IMR-90 (cell line): ENCODE measurements around the gene ZNF583. TPM values are rescaled to one million over a fixed set of nuclear protein-coding genes. Genes with fewer than 3 reads are reported as not detected.

Experiments used
- ATAC-seq: fragments of 200-7000 bp; cut with Tn5 transposase; 2 replicates; pipeline ENCODE4 v1.9.1; 2020; ENCODE audit warnings: low read depth, mild to moderate bottlenecking, moderate library complexity
- BruUV-seq: library from RNA; stranded (reverse); fragments of 400-500 nt; replicated peaks from 2 replicates; lab custom pipeline; 2021; lab: Mats Ljungman, UMichigan
- CTCF ChIA-PET: fragments of 300-600 bp; formaldehyde crosslinking; extraction: SDS; loops from one replicate; lab custom pipeline; 2021; ENCODE audit warnings: antibody characterized with exemption; lab: Yijun Ruan, JAX
- POLR2A ChIA-PET: fragments of 300-600 bp; sonication (Branson Sonifier 250); formaldehyde crosslinking; loops from one replicate; lab custom pipeline; 2022; ENCODE audit warnings: antibody characterized with exemption; ENCODE audit not compliant: unreplicated experiment; lab: Charles Lee
- DNase-seq: peaks from one replicate; pipeline ENCODE4 v3.0.0; 2013
- H2AFZ ChIP-seq: replicated peaks from 2 replicates; pipeline ENCODE3; 2013; ENCODE audit warnings: low read length, mild to moderate bottlenecking; ENCODE audit not compliant: poor library complexity
- H2AK5ac ChIP-seq: 2 replicates; pipeline ENCODE4 v1.6.1; 2013; ENCODE audit warnings: low read depth, low read length, inconsistent platforms
- H2AK9ac ChIP-seq: replicated peaks from 2 replicates; pipeline ENCODE3; 2013; ENCODE audit warnings: mild to moderate bottlenecking, low read depth, low read length, moderate library complexity; ENCODE audit not compliant: poor library complexity
- H2BK120ac ChIP-seq: 2 replicates; pipeline ENCODE4 v1.6.1; 2013; ENCODE audit warnings: low read depth, low read length, inconsistent platforms
- H2BK15ac ChIP-seq: 3 replicates; pipeline ENCODE4 v1.6.1; 2013; ENCODE audit warnings: low read depth, low read length, inconsistent platforms
- H2BK20ac ChIP-seq: 2 replicates; pipeline ENCODE4 v1.6.1; 2013; ENCODE audit warnings: low read depth, mild to moderate bottlenecking, inconsistent platforms, low read length, moderate library complexity
- H2BK5ac ChIP-seq: 2 replicates; pipeline ENCODE4 v1.6.1; 2013; ENCODE audit warnings: mild to moderate bottlenecking, low read depth, low read length, inconsistent platforms; ENCODE audit not compliant: poor library complexity, severe bottlenecking
- H3K14ac ChIP-seq: replicated peaks from 2 replicates; pipeline ENCODE4 v1.6.1; 2013; ENCODE audit warnings: low read depth, low read length, inconsistent platforms
- H3K18ac ChIP-seq: 2 replicates; pipeline ENCODE4 v1.6.1; 2013; ENCODE audit warnings: low read depth, low read length, control low read depth
- H3K23ac ChIP-seq: 2 replicates; pipeline ENCODE4 v1.6.1; 2013; ENCODE audit warnings: low read depth, low read length, inconsistent platforms
- H3K27ac ChIP-seq: 2 replicates; pipeline ENCODE4 v1.5.1; 2013; ENCODE audit warnings: mild to moderate bottlenecking, control low read depth, low read length; ENCODE audit not compliant: insufficient read depth
- H3K27me3 ChIP-seq: 2 replicates; pipeline ENCODE4 v1.6.1; 2013; ENCODE audit warnings: low read length; ENCODE audit not compliant: control insufficient read depth, insufficient read depth
- H3K36me3 ChIP-seq: 2 replicates; pipeline ENCODE4 v1.6.1; 2013; ENCODE audit warnings: low read length, mixed read lengths; ENCODE audit not compliant: control insufficient read depth, insufficient read depth
- H3K4ac ChIP-seq: 2 replicates; pipeline ENCODE4 v1.6.1; 2013; ENCODE audit warnings: low read depth, low read length, inconsistent platforms
- H3K4me1 ChIP-seq: 2 replicates; pipeline ENCODE4 v1.6.1; 2013; ENCODE audit warnings: low read length, mixed read lengths; ENCODE audit not compliant: control insufficient read depth, insufficient read depth
- H3K4me2 ChIP-seq: 2 replicates; pipeline ENCODE4 v1.6.1; 2013; ENCODE audit warnings: low read depth, mild to moderate bottlenecking, control low read depth, low read length, moderate library complexity
- H3K4me3 ChIP-seq: 2 replicates; pipeline ENCODE4 v1.5.1; 2013; ENCODE audit warnings: low read depth, mild to moderate bottlenecking, control low read depth, low read length, moderate library complexity; ENCODE audit not compliant: insufficient read depth
- H3K56ac ChIP-seq: 2 replicates; pipeline ENCODE4 v1.6.1; 2013; ENCODE audit warnings: low read length, inconsistent platforms; ENCODE audit not compliant: insufficient read depth; ENCODE audit errors: extremely low read depth
- H3K79me1 ChIP-seq, 2 experiments: 2 replicates each; pipeline ENCODE4 v1.6.1; 2013; ENCODE audit warnings: low read length in 2 of 2, inconsistent platforms in 1 of 2, low read depth in 1 of 2
- H3K9ac ChIP-seq: 2 replicates; pipeline ENCODE4 v1.6.1; 2013; ENCODE audit warnings: low read depth, low read length, control low read depth
- H3K9me1 ChIP-seq: 2 replicates; pipeline ENCODE4 v1.6.1; 2013; ENCODE audit warnings: low read length, inconsistent platforms; ENCODE audit not compliant: insufficient read depth
- H3K9me3 ChIP-seq: 2 replicates; pipeline ENCODE4 v1.6.1; 2013; ENCODE audit warnings: low read length; ENCODE audit not compliant: control insufficient read depth, insufficient read depth
- H4K20me1 ChIP-seq: 2 replicates; pipeline ENCODE4 v1.6.1; 2013; ENCODE audit warnings: low read length, inconsistent platforms; ENCODE audit not compliant: insufficient read depth
- H4K5ac ChIP-seq: 2 replicates; pipeline ENCODE4 v1.6.1; 2013; ENCODE audit warnings: mild to moderate bottlenecking, low read depth, low read length, control low read depth
- H4K8ac ChIP-seq, 2 experiments: 2 replicates each; pipeline ENCODE4 v1.6.1; 2013; ENCODE audit warnings: low read depth in 2 of 2, low read length in 2 of 2, control low read depth in 1 of 2, inconsistent platforms in 1 of 2
- H4K91ac ChIP-seq: 2 replicates; pipeline ENCODE4 v1.6.1; 2013; ENCODE audit warnings: low read depth, low read length, inconsistent platforms; ENCODE audit not compliant: insufficient read depth
- BHLHE40 ChIP-seq: fragments of 150-350 bp; IDR thresholded peaks from 2 replicates; pipeline ENCODE4 v1.6.1; 2016; ENCODE audit warnings: mild to moderate bottlenecking, low read depth, low read length
- CEBPB ChIP-seq: IDR thresholded peaks from 2 replicates; pipeline ENCODE4 v1.6.1; 2012; ENCODE audit warnings: low read depth, low read length, improper control_type of control experiment
- CHD1 ChIP-seq: IDR thresholded peaks from 2 replicates; pipeline ENCODE4 v1.6.1; 2012; ENCODE audit warnings: low read depth, low read length, improper control_type of control experiment
- FOS ChIP-seq: fragments of 150-350 bp; IDR thresholded peaks from 2 replicates; pipeline ENCODE4 v1.6.1; 2016; ENCODE audit warnings: low read depth, low read length
- MAFK ChIP-seq: IDR thresholded peaks from 2 replicates; pipeline ENCODE4 v1.6.1; 2012; ENCODE audit warnings: low read depth, low read length, improper control_type of control experiment
- MAZ ChIP-seq: IDR thresholded peaks from 2 replicates; pipeline ENCODE4 v1.6.1; 2012; ENCODE audit warnings: low read depth, mild to moderate bottlenecking, low read length, improper control_type of control experiment, moderate library complexity, borderline replicate concordance
- MXI1 ChIP-seq: IDR thresholded peaks from 2 replicates; pipeline ENCODE4 v1.6.1; 2012; ENCODE audit warnings: low read depth, mild to moderate bottlenecking, low read length, moderate library complexity, borderline replicate concordance
- NFE2L2 ChIP-seq: fragments of 150-350 bp; IDR thresholded peaks from 2 replicates; pipeline ENCODE4 v1.6.1; 2016; ENCODE audit warnings: low read depth, mild to moderate bottlenecking, low read length
- POLR2A ChIP-seq: IDR thresholded peaks from 2 replicates; pipeline ENCODE4 v1.6.1; 2012; ENCODE audit warnings: mild to moderate bottlenecking, low read depth, low read length
- RAD21 ChIP-seq: IDR thresholded peaks from 2 replicates; pipeline ENCODE4 v1.6.1; 2012; ENCODE audit warnings: low read length, improper control_type of control experiment
- RCOR1 ChIP-seq: IDR thresholded peaks from 2 replicates; pipeline ENCODE4 v1.6.1; 2012; ENCODE audit warnings: mild to moderate bottlenecking, low read length, improper control_type of control experiment; ENCODE audit not compliant: insufficient replicate concordance
- RFX5 ChIP-seq: IDR thresholded peaks from 2 replicates; pipeline ENCODE4 v1.8.0; 2012; ENCODE audit warnings: low read depth, mild to moderate bottlenecking, low read length, moderate library complexity
- USF2 ChIP-seq: fragments of 150-350 bp; IDR thresholded peaks from 2 replicates; pipeline ENCODE4 v1.6.1; 2017; ENCODE audit warnings: mild to moderate bottlenecking, antibody characterized with exemption, low read length, low read depth
- WGBS, 2 experiments: methylation state at CpG; one replicate each; pipeline versions ENCODE4 v1.1.5 to v1.1.7; 2013; ENCODE audit warnings: missing lambda C conversion rate in 2 of 2; ENCODE audit not compliant: insufficient read length in 1 of 2; ENCODE audit errors: extremely low coverage in 2 of 2; 5-methylcytosine and 5-hydroxymethylcytosine counted together
- dilution Hi-C: fragments of 300-500 bp; cut with HindIII; formaldehyde crosslinking; loops from one replicate; pipeline ENCODE4 v1.14.3; 2018; ENCODE audit warnings: low sequenced_read_pairs; ENCODE audit not compliant: unreplicated experiment
- in situ Hi-C: fragments of 300-500 bp; cut with MboI; formaldehyde crosslinking; loops from 3 replicates; pipeline ENCODE4 v1.14.3; 2019; ENCODE audit warnings: low sequenced_read_pairs, inconsistent platforms, mixed read lengths
- intact Hi-C: fragments of 100-400 bp; cut with micrococcal nuclease; formaldehyde crosslinking; loops from 2 replicates; pipeline ENCODE4 v1.10.0; 2022
- polyA plus RNA-seq, 3 experiments: library from polyadenylated mRNA; depleted of rRNA; stranded (reverse); fragments of >200 nt; gene quantifications; 2 replicates each; pipeline ENCODE4 v1.2.3, GENCODE V29; 2012; ENCODE audit warnings: low replicate concordance in 1 of 3
- total RNA-seq: library from RNA; depleted of rRNA; stranded (reverse); fragments of >200 nt; gene quantifications from 2 replicates; pipeline ENCODE4 v1.2.3, GENCODE V29; 2012
- TF ChIP-seq, protein P1 (sequence below): fragments of 150-350 bp; IDR thresholded peaks from 2 replicates; pipeline ENCODE4 v1.6.1; 2016; ENCODE audit warnings: low read depth, mild to moderate bottlenecking, low read length, moderate library complexity, borderline replicate concordance
- TF ChIP-seq, protein P2 (sequence below): conservative IDR thresholded peaks from 2 replicates; pipeline ENCODE4 v1.5.1; 2012; ENCODE audit warnings: mild to moderate bottlenecking, low read depth, low read length, improper control_type of control experiment

ZNF583 gene
- total and polyA plus RNA-seq, 2 of the 4 experiments (the other 2 are of a cell fraction) = 2.8 to 5.4 TPM

- ATAC-seq = no peak
- no peak overlapping the region for H3K23ac ChIP-seq
- peaks cover 45% of the 10 kb centered on the region for H3K9me3 ChIP-seq
- no peak overlapping the region for H4K5ac ChIP-seq
- no peak overlapping the region for H3K14ac ChIP-seq
- no peaks in the 10 kb centered on the region; a peak in 1 of 4 replicates for H3K79me1 ChIP-seq
- POLR2A ChIA-PET = no interaction called here
- H3K4ac ChIP-seq = no peak overlapping the region
- no peak overlapping the region for H3K18ac ChIP-seq
- no peak overlapping the region for H2AK9ac ChIP-seq
- no peak overlapping the region for H4K8ac ChIP-seq
- no peak overlapping the region for H3K4me3 ChIP-seq
- TF ChIP-seq, protein P1, sequence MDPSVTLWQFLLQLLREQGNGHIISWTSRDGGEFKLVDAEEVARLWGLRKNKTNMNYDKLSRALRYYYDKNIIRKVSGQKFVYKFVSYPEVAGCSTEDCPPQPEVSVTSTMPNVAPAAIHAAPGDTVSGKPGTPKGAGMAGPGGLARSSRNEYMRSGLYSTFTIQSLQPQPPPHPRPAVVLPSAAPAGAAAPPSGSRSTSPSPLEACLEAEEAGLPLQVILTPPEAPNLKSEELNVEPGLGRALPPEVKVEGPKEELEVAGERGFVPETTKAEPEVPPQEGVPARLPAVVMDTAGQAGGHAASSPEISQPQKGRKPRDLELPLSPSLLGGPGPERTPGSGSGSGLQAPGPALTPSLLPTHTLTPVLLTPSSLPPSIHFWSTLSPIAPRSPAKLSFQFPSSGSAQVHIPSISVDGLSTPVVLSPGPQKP = no peak
- no peak for TF ChIP-seq BHLHE40
- TF ChIP-seq NFE2L2 = no peak
- TF ChIP-seq RAD21 = no peak
- TF ChIP-seq POLR2A = no peak
- TF ChIP-seq CHD1 = no peak
- no peak for TF ChIP-seq MAFK
- TF ChIP-seq FOS = no peak
- no peak for TF ChIP-seq RCOR1
- no peak for TF ChIP-seq RFX5
- TF ChIP-seq MAZ = no peak
- TF ChIP-seq, protein P2, sequence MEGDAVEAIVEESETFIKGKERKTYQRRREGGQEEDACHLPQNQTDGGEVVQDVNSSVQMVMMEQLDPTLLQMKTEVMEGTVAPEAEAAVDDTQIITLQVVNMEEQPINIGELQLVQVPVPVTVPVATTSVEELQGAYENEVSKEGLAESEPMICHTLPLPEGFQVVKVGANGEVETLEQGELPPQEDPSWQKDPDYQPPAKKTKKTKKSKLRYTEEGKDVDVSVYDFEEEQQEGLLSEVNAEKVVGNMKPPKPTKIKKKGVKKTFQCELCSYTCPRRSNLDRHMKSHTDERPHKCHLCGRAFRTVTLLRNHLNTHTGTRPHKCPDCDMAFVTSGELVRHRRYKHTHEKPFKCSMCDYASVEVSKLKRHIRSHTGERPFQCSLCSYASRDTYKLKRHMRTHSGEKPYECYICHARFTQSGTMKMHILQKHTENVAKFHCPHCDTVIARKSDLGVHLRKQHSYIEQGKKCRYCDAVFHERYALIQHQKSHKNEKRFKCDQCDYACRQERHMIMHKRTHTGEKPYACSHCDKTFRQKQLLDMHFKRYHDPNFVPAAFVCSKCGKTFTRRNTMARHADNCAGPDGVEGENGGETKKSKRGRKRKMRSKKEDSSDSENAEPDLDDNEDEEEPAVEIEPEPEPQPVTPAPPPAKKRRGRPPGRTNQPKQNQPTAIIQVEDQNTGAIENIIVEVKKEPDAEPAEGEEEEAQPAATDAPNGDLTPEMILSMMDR = no peak
- TF ChIP-seq USF2 = no peak
- TF ChIP-seq CEBPB = no peak
- TF ChIP-seq MXI1 = no peak
- WGBS, 2 experiments = 100% methylated on average over 1 of the region's 11 CpGs; no CpG with 5 or more reads in 1 of the 2 experiments
- intact Hi-C loops = no loop called here
- H2BK20ac ChIP-seq = no peak overlapping the region
- no peak overlapping the region for H2AK5ac ChIP-seq
- dilution Hi-C loops = no loop called here
- H3K27me3 ChIP-seq = no peaks in the 10 kb centered on the region
- H4K20me1 ChIP-seq = no peaks in the 10 kb centered on the region
- H2BK120ac ChIP-seq = no peak overlapping the region
- H3K56ac ChIP-seq = no peak overlapping the region
- no peaks in the 10 kb centered on the region for H3K4me1 ChIP-seq
- H3K9ac ChIP-seq = no peak overlapping the region
- no peak overlapping the region for H4K91ac ChIP-seq
- no TSS peak for BruUV-seq
- DNase-seq = no peak
- CTCF ChIA-PET = no interaction called here
- no peak overlapping the region for H2AFZ ChIP-seq
- H2BK15ac ChIP-seq = no peak overlapping the region
- H3K4me2 ChIP-seq = no peak overlapping the region
- no peak overlapping the region for H2BK5ac ChIP-seq
- H3K27ac ChIP-seq = no peak overlapping the region
- peaks cover 38% of the 10 kb centered on the region for H3K36me3 ChIP-seq
- no peaks in the 10 kb centered on the region for H3K9me1 ChIP-seq
- in situ Hi-C loops = no loop called here
These were observed 26.8 kb upstream of the ZNF583 start for GRCh38 chr19:56377105-56377924.
